Fibroblast of lung (primary cell): ENCODE measurements around the gene ARGFX. TPM values are rescaled to one million over a fixed set of nuclear protein-coding genes. Genes with fewer than 3 reads are reported as not detected.

Source experiments
- DNase-seq, 2 donors: peaks; one replicate each; pipeline versions ENCODE4 v3.0.0 to v3.0.0-alpha.2; 2010; ENCODE audit warnings: low read depth in 2 of 2
- H2AFZ ChIP-seq: 2 replicates; pipeline ENCODE4 v1.5.1; 2012; ENCODE audit warnings: low read length, control low read depth, inconsistent platforms
- H3K27ac ChIP-seq: 2 replicates; pipeline ENCODE4 v1.5.1; 2011; ENCODE audit warnings: low read length, control low read depth; ENCODE audit not compliant: insufficient read depth
- H3K27me3 ChIP-seq: 2 replicates; pipeline ENCODE4 v1.5.1; 2011; ENCODE audit warnings: mild to moderate bottlenecking, low read length; ENCODE audit not compliant: control insufficient read depth, insufficient read depth
- H3K36me3 ChIP-seq: 2 replicates; pipeline ENCODE4 v1.5.1; 2011; ENCODE audit warnings: low read length; ENCODE audit not compliant: control insufficient read depth, insufficient read depth
- H3K4me1 ChIP-seq: 2 replicates; pipeline ENCODE4 v1.5.1; 2011; ENCODE audit warnings: low read length; ENCODE audit not compliant: control insufficient read depth, insufficient read depth; ENCODE audit errors: extremely low read depth
- H3K4me2 ChIP-seq: 2 replicates; pipeline ENCODE4 v1.5.1; 2011; ENCODE audit warnings: low read length, control low read depth; ENCODE audit not compliant: insufficient read depth; ENCODE audit errors: extremely low read depth
- H3K4me3 ChIP-seq, 4 experiments: fragments of 200-600 bp in 1 of 4; sonication (generic) in 1 of 4; replicated peaks in 1 of 4; 2 replicates each; pipeline ENCODE4 v1.5.1; 2011 to 2016; ENCODE audit warnings: low read length in 4 of 4, low read depth in 3 of 4, mild to moderate bottlenecking in 3 of 4, control low read depth in 2 of 4, inconsistent platforms in 1 of 4, mixed read lengths in 1 of 4; ENCODE audit not compliant: insufficient read depth in 1 of 4; ENCODE audit errors: control extremely low read depth in 1 of 4
- H3K79me2 ChIP-seq: 2 replicates; pipeline ENCODE4 v1.5.1; 2012; ENCODE audit warnings: mild to moderate bottlenecking, low read length, inconsistent platforms; ENCODE audit not compliant: control insufficient read depth, insufficient read depth
- H3K9ac ChIP-seq: 2 replicates; pipeline ENCODE4 v1.5.1; 2011; ENCODE audit warnings: mild to moderate bottlenecking, low read length, control low read depth; ENCODE audit not compliant: insufficient read depth
- H3K9me3 ChIP-seq: 2 replicates; pipeline ENCODE4 v1.5.1; 2012; ENCODE audit warnings: low read depth, low read length; ENCODE audit not compliant: control insufficient read depth, insufficient read depth
- H4K20me1 ChIP-seq: 2 replicates; pipeline ENCODE4 v1.5.1; 2011; ENCODE audit warnings: low read length; ENCODE audit not compliant: control insufficient read depth, insufficient read depth; ENCODE audit errors: extremely low read depth
- CTCF ChIP-seq, 2 donors: IDR thresholded peaks in 1 of 2; conservative IDR thresholded peaks in 1 of 2; 1 replicate in 1 of 2; 2 replicates in 1 of 2; pipeline ENCODE4 v1.5.1; 2011 to 2012; ENCODE audit warnings: low read length in 2 of 2, control low read depth in 1 of 2, inconsistent platforms in 1 of 2, low read depth in 1 of 2, mild to moderate bottlenecking in 1 of 2
- EZH2 ChIP-seq: IDR thresholded peaks from 2 replicates; pipeline ENCODE4 v1.5.1; 2012; ENCODE audit warnings: low read length, control low read depth, mild to moderate bottlenecking; ENCODE audit errors: missing control alignments
- polyA plus RNA-seq, 2 donors: library from polyadenylated mRNA; depleted of rRNA in 1 of 2; stranded (reverse) in 1 of 2; unstranded in 1 of 2; fragments of >200 nt; gene quantifications; 2 replicates each; pipeline ENCODE4 v1.2.1, GENCODE V29; 2011 to 2012; ENCODE audit warnings: missing spikeins in 1 of 2
- total RNA-seq: library from RNA; depleted of rRNA; stranded (reverse); fragments of >200 nt; gene quantifications from 2 replicates; pipeline ENCODE4 v1.2.1, GENCODE V29; 2014

Gene ARGFX
- total and polyA plus RNA-seq, 2 donors (not counting 1 experiment from before 2014, with no cell fraction given): not detected

GRCh38 chr3:121529308-121529707 is 38.4 kb upstream of the ARGFX start:
- no peaks in the 10 kb centered on the region for H3K27me3 ChIP-seq
- TF ChIP-seq EZH2: no peak
- TF ChIP-seq CTCF (conservative IDR thresholded peaks at IDR 0.05 in 1 of 2, IDR thresholded peaks at IDR 0.05 in 1 of 2; ENCODE audit: low read depth in 1 of 2, low read length in 2 of 2): peak; percentile 52 to 74
- no peaks in the 10 kb centered on the region for H3K4me1 ChIP-seq
- peak overlapping the region; percentile 54 for H2AFZ ChIP-seq
- H3K27ac ChIP-seq: no peak overlapping the region
- H3K36me3 ChIP-seq: no peaks in the 10 kb centered on the region
- H4K20me1 ChIP-seq: no peaks in the 10 kb centered on the region
- no peak overlapping the region for H3K4me2 ChIP-seq
- no peak overlapping the region for H3K4me3 ChIP-seq
- H3K9me3 ChIP-seq: no peaks in the 10 kb centered on the region
- DNase-seq: peak; percentile 9 to 51
- no peaks in the 10 kb centered on the region for H3K79me2 ChIP-seq
- H3K9ac ChIP-seq: no peak overlapping the region

GRCh38 chr3:121531269-121531668 is 36.5 kb upstream of the ARGFX start:
- H3K4me2 ChIP-seq: no peak overlapping the region
- no peaks in the 10 kb centered on the region for H3K4me1 ChIP-seq
- no peak overlapping the region for H3K4me3 ChIP-seq
- H3K27ac ChIP-seq: no peak overlapping the region
- H3K79me2 ChIP-seq: no peaks in the 10 kb centered on the region
- TF ChIP-seq EZH2 (no peak), CTCF (conservative IDR thresholded peaks at IDR 0.05 in 1 of 2, IDR thresholded peaks at IDR 0.05 in 1 of 2; ENCODE audit: low read depth in 1 of 2, low read length in 2 of 2) (no peak)
- no peaks in the 10 kb centered on the region for H3K27me3 ChIP-seq
- H4K20me1 ChIP-seq: no peaks in the 10 kb centered on the region
- no peaks in the 10 kb centered on the region for H3K9me3 ChIP-seq
- no peak for DNase-seq
- no peaks in the 10 kb centered on the region for H3K36me3 ChIP-seq
- H2AFZ ChIP-seq: no peak overlapping the region
- H3K9ac ChIP-seq: no peak overlapping the region

GRCh38 chr3:121542924-121543323 is 24.8 kb upstream of the ARGFX start:
- Histone ChIP-seq H3K4me3 (no peak overlapping the region), H2AFZ (no peak overlapping the region), H3K9ac (no peak overlapping the region), H3K9me3 (no peaks in the 10 kb centered on the region), H4K20me1 (no peaks in the 10 kb centered on the region), H3K27ac (no peak overlapping the region), H3K27me3 (no peaks in the 10 kb centered on the region), H3K4me2 (no peak overlapping the region), H3K79me2 (peaks cover 25% of the 10 kb centered on the region), H3K36me3 (no peaks in the 10 kb centered on the region), H3K4me1 (peaks cover 2% of the 10 kb centered on the region)
- DNase-seq: no peak
- TF ChIP-seq EZH2 (no peak), CTCF (conservative IDR thresholded peaks at IDR 0.05 in 1 of 2, IDR thresholded peaks at IDR 0.05 in 1 of 2; ENCODE audit: low read depth in 1 of 2, low read length in 2 of 2) (no peak)
